Fibroblast of pulmonary artery (primary cell): Measurements from ENCODE around the gene SORCS2.

ENCODE experiments used
- DNase-seq: peaks from one replicate; pipeline ENCODE4 v3.0.0-alpha.2; 2010; ENCODE audit warnings: low read depth
- H3K4me3 ChIP-seq: replicated peaks from 2 replicates; pipeline ENCODE4 v1.5.1; 2011; ENCODE audit warnings: low read depth, mild to moderate bottlenecking, control low read depth, low read length, moderate library complexity
- TF ChIP-seq, protein P1 (sequence below): IDR thresholded peaks from 2 replicates; pipeline ENCODE4 v1.5.1; 2011; ENCODE audit warnings: mild to moderate bottlenecking, control low read depth, low read length, inconsistent platforms; ENCODE audit errors: missing control alignments

SORCS2 gene

DNA sequence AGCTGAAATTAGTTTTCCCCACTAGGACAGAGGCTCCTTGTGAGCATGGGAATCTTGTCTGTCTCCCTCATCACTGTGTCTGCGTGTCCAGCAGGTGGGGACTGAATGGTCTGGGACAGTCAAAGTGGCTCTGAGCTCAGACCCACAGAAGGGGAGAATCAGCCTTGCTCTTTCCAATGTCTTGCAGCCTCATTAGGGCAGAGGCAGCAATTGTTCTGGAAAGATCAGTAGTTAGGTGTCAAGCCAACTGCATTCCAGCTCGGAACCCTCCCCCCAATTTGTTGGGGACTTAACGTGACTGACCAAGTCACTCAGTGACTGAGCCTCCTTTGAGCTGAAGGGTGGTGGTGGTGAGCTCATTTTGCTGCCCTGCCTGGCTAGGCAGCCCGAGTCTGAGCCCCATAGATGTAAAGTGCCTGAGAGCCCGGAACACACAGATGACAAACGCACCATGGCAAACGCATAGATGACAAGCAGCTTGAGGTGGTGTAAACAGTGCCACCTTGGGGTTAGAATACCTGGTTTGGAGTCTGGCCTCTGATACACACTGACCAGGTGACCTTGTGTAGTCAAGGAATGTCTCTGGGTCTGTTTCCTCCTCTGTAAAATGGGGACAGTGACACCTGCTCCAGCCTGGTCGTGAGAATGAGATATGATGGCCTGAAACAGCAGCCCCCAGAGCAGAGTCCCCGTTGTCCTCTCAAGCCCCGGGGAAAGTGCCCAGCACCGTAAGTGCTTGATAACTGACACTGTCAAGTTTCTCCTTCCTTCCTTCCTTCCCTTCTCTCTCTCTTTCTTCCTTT lies 2.7 kb upstream of the SORCS2 start:
- no peak for DNase-seq
- H3K4me3 ChIP-seq = no peak overlapping the region
- TF ChIP-seq, protein P1, sequence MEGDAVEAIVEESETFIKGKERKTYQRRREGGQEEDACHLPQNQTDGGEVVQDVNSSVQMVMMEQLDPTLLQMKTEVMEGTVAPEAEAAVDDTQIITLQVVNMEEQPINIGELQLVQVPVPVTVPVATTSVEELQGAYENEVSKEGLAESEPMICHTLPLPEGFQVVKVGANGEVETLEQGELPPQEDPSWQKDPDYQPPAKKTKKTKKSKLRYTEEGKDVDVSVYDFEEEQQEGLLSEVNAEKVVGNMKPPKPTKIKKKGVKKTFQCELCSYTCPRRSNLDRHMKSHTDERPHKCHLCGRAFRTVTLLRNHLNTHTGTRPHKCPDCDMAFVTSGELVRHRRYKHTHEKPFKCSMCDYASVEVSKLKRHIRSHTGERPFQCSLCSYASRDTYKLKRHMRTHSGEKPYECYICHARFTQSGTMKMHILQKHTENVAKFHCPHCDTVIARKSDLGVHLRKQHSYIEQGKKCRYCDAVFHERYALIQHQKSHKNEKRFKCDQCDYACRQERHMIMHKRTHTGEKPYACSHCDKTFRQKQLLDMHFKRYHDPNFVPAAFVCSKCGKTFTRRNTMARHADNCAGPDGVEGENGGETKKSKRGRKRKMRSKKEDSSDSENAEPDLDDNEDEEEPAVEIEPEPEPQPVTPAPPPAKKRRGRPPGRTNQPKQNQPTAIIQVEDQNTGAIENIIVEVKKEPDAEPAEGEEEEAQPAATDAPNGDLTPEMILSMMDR = no peak

DNA sequence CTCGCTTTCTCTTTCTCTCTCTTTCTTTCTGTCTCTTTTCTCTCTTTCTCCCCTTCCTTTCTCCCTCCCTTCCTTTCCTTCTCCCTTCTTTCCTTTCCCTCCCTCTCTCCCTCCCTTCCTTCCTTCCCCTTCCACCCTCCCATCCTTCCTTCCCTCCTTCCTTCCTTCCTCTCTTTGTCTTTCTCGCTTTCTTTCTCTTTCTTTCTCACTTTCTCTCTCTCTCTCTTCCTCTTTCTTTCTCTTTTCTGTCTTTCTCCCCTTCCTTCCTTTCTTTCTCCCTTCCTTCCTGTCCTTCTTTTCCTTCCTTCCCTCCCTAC lies 2.1 kb upstream of the SORCS2 start:
- H3K4me3 ChIP-seq = no peak overlapping the region
- TF ChIP-seq, protein P1 = no peak
- DNase-seq = no peak

DNA sequence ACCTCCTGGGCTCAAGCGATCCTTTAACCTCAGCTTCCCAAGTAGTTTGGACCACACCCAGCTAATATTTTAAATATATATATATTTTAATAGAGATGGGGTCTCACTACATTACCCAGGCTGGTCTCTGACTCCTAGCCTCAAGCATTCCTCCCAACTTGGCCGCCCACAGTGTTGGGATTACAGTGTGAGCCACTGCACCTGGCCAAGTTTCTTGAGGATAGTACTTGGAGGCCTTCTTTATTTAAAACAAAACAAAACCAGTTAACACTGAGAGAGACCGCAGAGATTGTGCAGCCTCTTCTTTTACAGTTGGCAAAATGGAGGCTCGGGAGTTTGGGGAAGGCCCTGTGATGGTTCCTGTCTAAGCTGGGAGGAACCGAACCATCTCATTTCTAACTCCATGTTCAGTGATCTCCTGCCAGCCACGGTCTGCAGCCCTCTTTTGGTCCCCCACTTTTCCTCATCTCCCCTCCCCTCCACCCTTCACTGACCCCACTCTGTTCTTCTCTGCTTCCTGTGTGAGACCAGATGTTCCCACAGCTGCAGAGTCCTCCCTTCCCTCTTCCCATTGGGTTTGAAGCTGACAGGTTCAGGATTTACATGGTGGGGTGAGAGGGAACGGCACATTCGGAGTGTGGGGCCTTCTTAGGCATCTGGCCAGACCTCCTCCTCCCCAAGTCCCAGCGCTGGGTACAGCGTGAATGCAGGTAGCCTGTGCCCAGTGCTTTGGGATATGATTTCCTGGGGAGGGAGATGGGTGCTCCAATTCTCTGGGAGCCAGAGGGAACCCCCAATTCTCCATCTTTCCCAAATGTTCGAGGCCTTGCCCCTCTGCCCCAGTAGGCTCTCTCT lies 1.4 kb upstream of the SORCS2 start:
- no peak overlapping the region for H3K4me3 ChIP-seq
- TF ChIP-seq, protein P1 = no peak
- no peak for DNase-seq

DNA sequence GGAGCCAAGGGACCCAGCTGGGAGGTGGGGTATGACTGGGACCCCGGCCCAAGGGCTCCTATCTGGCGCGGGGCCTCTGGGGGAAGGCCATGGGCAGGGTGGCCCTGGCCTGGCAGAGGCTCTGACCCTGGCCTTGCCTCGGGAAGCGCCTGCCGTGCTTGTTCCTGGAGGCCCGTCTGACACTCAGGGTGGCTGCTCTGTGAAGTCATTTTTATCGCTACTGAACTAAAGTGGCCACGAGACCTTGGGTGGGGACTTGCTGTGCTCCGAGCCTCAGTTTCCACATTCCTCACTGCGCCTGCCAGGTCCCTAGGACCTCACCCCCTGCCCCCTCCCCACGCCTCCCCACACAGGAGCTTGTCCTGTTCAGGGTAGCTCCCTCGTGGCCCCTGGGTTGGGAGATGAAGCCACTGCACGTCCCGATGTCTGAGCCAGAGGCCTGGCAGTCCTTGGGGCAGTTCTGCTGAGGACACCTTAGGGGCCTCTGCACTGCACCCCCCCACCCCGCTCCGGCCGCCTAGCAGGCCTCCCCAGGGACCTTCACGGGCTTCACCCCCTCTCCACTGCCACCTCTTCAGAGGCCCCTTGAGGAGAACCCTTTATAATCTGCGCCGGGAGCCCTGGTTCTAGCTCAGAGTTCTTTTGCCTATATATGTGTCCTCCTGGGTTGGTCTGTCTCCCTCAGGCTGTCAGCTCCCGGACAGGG lies 639 bp upstream of the SORCS2 start:
- no peak overlapping the region for H3K4me3 ChIP-seq
- TF ChIP-seq, protein P1 = no peak
- no peak for DNase-seq

DNA sequence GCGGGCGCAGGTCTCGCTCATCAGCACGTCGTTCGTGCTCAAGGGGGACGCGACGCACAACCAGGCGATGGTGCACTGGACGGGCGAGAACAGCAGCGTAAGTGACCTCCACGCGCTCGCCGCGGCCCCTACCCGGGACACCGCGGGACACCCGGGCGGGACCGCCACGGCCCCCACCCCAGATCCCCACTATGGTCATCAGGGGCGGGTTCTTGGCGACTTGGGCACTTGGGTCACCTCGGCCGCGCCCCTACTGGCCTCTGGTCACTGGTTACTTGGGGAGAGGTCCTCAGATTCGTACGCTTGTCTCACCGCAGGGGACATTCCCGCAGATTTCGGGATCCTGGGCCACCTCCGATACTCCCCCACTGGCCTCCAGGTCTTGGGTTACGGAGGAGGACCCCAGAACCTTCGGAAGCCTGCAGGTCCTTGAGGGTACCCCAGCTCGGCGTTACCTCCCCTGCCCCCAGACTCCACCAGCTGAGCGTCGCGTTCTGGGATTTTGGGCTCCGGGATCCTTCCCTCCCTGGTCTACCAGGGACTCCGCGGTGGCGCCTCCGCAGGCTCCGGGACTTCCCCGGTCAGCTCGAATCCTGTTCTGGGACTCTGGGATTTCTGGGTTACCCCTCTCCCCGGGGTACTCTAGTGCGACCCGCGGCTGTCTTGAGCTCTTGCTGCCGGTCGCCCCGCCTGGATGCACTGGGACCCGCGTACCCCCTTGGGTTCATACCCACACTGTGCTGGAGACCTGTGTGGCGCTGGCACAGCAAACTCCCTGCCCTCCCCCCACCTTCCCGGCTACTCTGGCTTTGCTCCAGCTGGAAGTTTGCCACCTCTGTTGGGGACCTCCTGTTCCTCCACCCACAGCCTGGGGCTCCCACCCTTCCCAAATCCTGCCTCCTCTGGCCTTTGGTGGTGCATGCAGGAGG lies 956 bp downstream of the SORCS2 start:
- no peak for DNase-seq
- no peak overlapping the region for H3K4me3 ChIP-seq
- TF ChIP-seq, protein P1 = no peak
